Measurements from ENCODE around the gene UBIAD1. TPM values are rescaled to one million over a fixed set of nuclear protein-coding genes. Genes with fewer than 3 reads are reported as not detected.
"Not testable (repeated sequence)": the region's sequence is repeated elsewhere in the genome, so short reads cannot be mapped to it uniquely, and the experiment has no call there.

Gene UBIAD1
- total RNA-seq, 1 donor from 2014 or later = 22.7 TPM

GRCh38 chr1:11302366-11302765, 29.4 kb downstream of the UBIAD1 start:
- H3K9me3 Mint-ChIP-seq = no peaks in the 10 kb centered on the region
- no peak overlapping the region for H3K27ac Mint-ChIP-seq
- DNase-seq (ENCODE audit: low spot score) = no peak
- H3K4me3 Mint-ChIP-seq (ENCODE audit: low read depth) = no peak overlapping the region
- no peaks in the 10 kb centered on the region for H3K27me3 Mint-ChIP-seq (ENCODE audit: low read depth)
- peaks cover 2% of the 10 kb centered on the region for H3K4me1 Mint-ChIP-seq (ENCODE audit: low read depth)
- H3K36me3 Mint-ChIP-seq (ENCODE audit: low read depth) = no peaks in the 10 kb centered on the region
- intact Hi-C loops (cut with micrococcal nuclease) = no loop called here

DNA sequence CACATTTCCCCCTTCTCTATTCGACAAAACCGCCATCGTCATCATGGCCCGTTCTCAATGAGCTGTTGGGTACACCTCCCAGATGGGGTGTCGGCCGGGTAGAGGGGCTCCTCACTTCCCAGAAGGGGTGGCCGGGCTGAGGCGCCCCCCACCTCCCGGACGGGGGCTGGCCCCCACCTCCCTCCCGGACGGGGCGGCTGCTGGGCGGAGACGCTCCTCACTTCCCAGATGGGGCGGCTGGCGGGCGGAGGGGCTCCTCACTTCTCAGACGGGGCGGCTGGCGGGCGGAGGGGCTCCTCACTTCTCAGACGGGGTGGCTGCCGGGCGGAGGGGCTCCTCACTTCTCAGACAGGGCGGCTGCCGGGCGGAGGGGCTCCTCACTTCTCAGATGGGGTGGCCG, 32.5 kb downstream of the UBIAD1 start:
- H3K27me3 Mint-ChIP-seq (ENCODE audit: low read depth); intact Hi-C loops (cut with micrococcal nuclease); H3K36me3 Mint-ChIP-seq (ENCODE audit: low read depth); H3K27ac Mint-ChIP-seq; H3K4me1 Mint-ChIP-seq (ENCODE audit: low read depth); H3K4me3 Mint-ChIP-seq (ENCODE audit: low read depth); DNase-seq (ENCODE audit: low spot score); H3K9me3 Mint-ChIP-seq: not testable (repeated sequence)

DNA sequence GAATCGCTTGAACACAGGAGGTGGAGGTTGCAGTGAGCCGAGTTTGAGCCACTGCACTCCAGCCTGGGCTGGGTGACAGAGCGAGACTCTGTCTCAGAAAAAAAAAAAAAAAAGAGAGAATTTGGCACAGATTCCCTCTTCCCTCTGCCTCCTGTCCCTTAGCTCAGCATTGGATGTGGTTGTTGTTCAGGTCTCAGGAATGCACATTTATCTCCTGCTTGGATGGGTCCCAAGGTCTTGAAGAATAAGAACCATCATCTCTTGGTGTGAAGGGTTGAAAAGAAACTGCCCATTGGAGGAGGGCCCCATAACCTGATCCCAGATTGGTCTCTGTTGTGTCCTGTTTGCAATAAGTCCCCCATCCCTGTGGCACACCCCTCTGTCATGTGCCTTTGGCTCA, 34.9 kb downstream of the UBIAD1 start:
- H3K4me3 Mint-ChIP-seq (ENCODE audit: low read depth) = no peak overlapping the region
- no peak for DNase-seq (ENCODE audit: low spot score)
- H3K27me3 Mint-ChIP-seq (ENCODE audit: low read depth) = no peaks in the 10 kb centered on the region
- no peaks in the 10 kb centered on the region for H3K9me3 Mint-ChIP-seq
- H3K27ac Mint-ChIP-seq = no peak overlapping the region
- no peaks in the 10 kb centered on the region for H3K4me1 Mint-ChIP-seq (ENCODE audit: low read depth)
- no peaks in the 10 kb centered on the region for H3K36me3 Mint-ChIP-seq (ENCODE audit: low read depth)
- intact Hi-C loops (cut with micrococcal nuclease) = no loop called here

DNA sequence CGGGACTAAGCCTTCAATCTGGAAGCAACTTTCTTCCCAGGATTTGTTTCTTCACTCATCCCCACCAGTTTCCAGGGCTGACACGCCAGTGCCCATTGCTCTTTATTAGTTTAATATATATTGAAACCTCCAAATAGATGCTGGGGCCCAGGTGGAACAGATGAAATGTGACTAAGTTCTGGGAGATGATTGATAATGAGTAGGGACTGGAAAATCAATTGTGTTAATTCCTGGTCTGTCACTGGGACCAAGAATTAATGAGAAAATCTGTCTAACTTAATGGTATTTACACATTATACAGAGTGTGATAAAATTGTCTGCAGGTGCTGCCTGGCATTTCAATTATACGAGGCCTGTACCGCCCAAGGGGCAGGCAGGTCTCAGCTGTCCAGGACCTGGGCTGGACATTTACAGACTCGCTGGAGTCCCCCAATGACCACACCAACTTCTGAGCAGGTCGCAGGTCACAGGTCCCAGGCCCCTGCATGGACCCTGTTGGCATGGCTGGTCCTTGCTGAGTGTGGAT, 35.8 kb downstream of the UBIAD1 start:
- intact Hi-C loops (cut with micrococcal nuclease) = no loop called here
- H3K27me3 Mint-ChIP-seq (ENCODE audit: low read depth) = no peaks in the 10 kb centered on the region
- no peak overlapping the region for H3K4me3 Mint-ChIP-seq (ENCODE audit: low read depth)
- DNase-seq (ENCODE audit: low spot score) = no peak
- no peaks in the 10 kb centered on the region for H3K36me3 Mint-ChIP-seq (ENCODE audit: low read depth)
- H3K9me3 Mint-ChIP-seq = no peaks in the 10 kb centered on the region
- H3K4me1 Mint-ChIP-seq (ENCODE audit: low read depth) = no peaks in the 10 kb centered on the region
- no peak overlapping the region for H3K27ac Mint-ChIP-seq

- H3K27ac Mint-ChIP-seq = no peak overlapping the region
- intact Hi-C loops (cut with micrococcal nuclease) = no loop called here
- no peaks in the 10 kb centered on the region for H3K27me3 Mint-ChIP-seq (ENCODE audit: low read depth)
- H3K36me3 Mint-ChIP-seq (ENCODE audit: low read depth) = no peaks in the 10 kb centered on the region
- DNase-seq (ENCODE audit: low spot score) = no peak
- H3K4me3 Mint-ChIP-seq (ENCODE audit: low read depth) = no peak overlapping the region
- no peaks in the 10 kb centered on the region for H3K9me3 Mint-ChIP-seq
- H3K4me1 Mint-ChIP-seq (ENCODE audit: low read depth) = no peaks in the 10 kb centered on the region
Observed at GRCh38 chr1:11309385-11309784, 36.4 kb downstream of the UBIAD1 start.

- Mint-ChIP-seq H3K36me3 (ENCODE audit: low read depth) (no peaks in the 10 kb centered on the region), H3K27me3 (ENCODE audit: low read depth) (no peaks in the 10 kb centered on the region), H3K4me1 (ENCODE audit: low read depth) (no peaks in the 10 kb centered on the region), H3K9me3 (no peaks in the 10 kb centered on the region), H3K27ac (no peak overlapping the region), H3K4me3 (ENCODE audit: low read depth) (no peak overlapping the region)
- intact Hi-C loops (cut with micrococcal nuclease) = no loop called here
- no peak for DNase-seq (ENCODE audit: low spot score)
Observed at GRCh38 chr1:11311816-11312755, 39.1 kb downstream of the UBIAD1 start.

DNA sequence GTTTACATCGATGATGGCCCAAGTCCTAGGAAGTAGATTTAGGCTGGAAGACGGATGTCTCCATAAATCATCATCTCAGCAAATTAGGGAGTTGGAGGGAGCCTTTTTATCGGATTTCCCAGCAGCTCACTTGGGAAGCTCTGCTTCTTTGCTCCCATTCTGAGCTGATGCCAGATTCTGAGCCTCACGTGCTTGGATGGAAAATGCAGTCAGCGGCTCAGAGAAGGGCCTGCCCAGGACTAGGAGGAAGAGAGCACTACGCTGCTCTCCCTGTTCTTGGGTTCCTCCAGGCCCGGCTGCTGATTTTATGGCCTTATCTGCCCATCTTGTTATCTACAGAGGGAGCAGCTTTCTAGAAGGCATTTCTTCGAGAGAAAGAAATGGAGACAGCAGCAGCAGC, 42.0 kb downstream of the UBIAD1 start:
- H3K36me3 Mint-ChIP-seq (ENCODE audit: low read depth) = no peaks in the 10 kb centered on the region
- H3K27ac Mint-ChIP-seq = no peak overlapping the region
- DNase-seq (ENCODE audit: low spot score) = no peak
- H3K9me3 Mint-ChIP-seq = no peaks in the 10 kb centered on the region
- no peak overlapping the region for H3K4me3 Mint-ChIP-seq (ENCODE audit: low read depth)
- intact Hi-C loops (cut with micrococcal nuclease) = no loop called here
- no peaks in the 10 kb centered on the region for H3K27me3 Mint-ChIP-seq (ENCODE audit: low read depth)
- H3K4me1 Mint-ChIP-seq (ENCODE audit: low read depth) = peaks cover under 1% of the 10 kb centered on the region

- H3K27ac Mint-ChIP-seq = no peak overlapping the region
- intact Hi-C loops (cut with micrococcal nuclease) = no loop called here
Observed at GRCh38 chr1:11316701-11317100, 43.7 kb downstream of the UBIAD1 start.

GRCh38 chr1:11318982-11319381, 46.0 kb downstream of the UBIAD1 start:
- Mint-ChIP-seq H3K36me3 (ENCODE audit: low read depth) (no peaks in the 10 kb centered on the region), H3K4me1 (ENCODE audit: low read depth) (peaks cover 2% of the 10 kb centered on the region), H3K27ac (no peak overlapping the region), H3K9me3 (no peaks in the 10 kb centered on the region), H3K4me3 (ENCODE audit: low read depth) (no peak overlapping the region), H3K27me3 (ENCODE audit: low read depth) (no peaks in the 10 kb centered on the region)
- intact Hi-C loops (cut with micrococcal nuclease) = no loop called here
- no peak for DNase-seq (ENCODE audit: low spot score)

More at GRCh38 chr1:11316701-11317100, 43.7 kb downstream of the UBIAD1 start:
- Mint-ChIP-seq H3K4me1 (ENCODE audit: low read depth) (peaks cover 2% of the 10 kb centered on the region), H3K36me3 (ENCODE audit: low read depth) (no peaks in the 10 kb centered on the region), H3K27me3 (ENCODE audit: low read depth) (no peaks in the 10 kb centered on the region), H3K4me3 (ENCODE audit: low read depth) (no peak overlapping the region), H3K9me3 (no peaks in the 10 kb centered on the region)
- no peak for DNase-seq (ENCODE audit: low spot score)

DNA sequence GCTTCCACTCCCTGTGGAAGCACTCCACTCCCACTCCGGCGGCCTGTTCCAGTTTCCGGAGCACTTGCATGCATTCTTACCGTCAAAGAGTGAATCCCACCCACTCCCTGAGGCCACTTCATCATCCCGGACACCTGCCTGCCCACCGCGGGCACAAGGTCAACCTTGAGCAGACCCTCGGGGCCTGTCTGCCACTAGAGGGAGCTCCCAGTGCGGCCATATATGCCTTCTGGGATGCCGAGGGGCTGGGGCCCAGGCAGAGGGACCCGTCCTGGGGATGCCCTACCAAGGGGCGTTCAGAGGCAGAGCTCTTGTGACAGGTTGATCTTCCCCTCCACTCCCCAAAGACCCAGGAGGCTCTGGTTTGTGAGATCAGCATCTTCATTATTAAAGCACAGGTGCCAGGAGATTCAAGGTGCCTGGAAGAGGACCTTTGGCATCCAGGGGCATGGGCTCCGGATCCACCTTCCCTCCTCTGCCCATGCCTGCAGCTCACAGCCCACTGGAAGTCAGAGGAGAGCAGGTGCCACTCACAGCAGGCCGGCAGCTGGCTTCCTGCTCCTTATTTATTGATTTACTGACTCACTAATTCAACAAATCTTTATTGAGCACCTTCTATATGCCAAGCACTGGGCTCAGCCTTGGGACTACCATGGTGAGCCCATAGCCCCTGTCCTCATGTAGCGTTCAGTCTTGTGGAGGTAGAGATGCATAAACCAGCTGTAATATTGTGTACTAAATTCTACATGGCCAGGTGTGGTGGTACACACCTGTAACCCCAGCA, 47.3 kb downstream of the UBIAD1 start:
- intact Hi-C loops (cut with micrococcal nuclease) = no loop called here
- Mint-ChIP-seq H3K27me3 (ENCODE audit: low read depth) (no peaks in the 10 kb centered on the region), H3K4me3 (ENCODE audit: low read depth) (no peak overlapping the region), H3K4me1 (ENCODE audit: low read depth) (peaks cover 2% of the 10 kb centered on the region), H3K27ac (no peak overlapping the region), H3K36me3 (ENCODE audit: low read depth) (no peaks in the 10 kb centered on the region), H3K9me3 (no peaks in the 10 kb centered on the region)
- DNase-seq (ENCODE audit: low spot score) = peak; percentile 11

GRCh38 chr1:11321656-11322491, 48.9 kb downstream of the UBIAD1 start:
- H3K36me3 Mint-ChIP-seq (ENCODE audit: low read depth) = no peaks in the 10 kb centered on the region
- H3K4me1 Mint-ChIP-seq (ENCODE audit: low read depth) = peaks cover 2% of the 10 kb centered on the region
- no peak overlapping the region for H3K4me3 Mint-ChIP-seq (ENCODE audit: low read depth)
- intact Hi-C loops (cut with micrococcal nuclease) = no loop called here
- no peaks in the 10 kb centered on the region for H3K9me3 Mint-ChIP-seq
- H3K27ac Mint-ChIP-seq = no peak overlapping the region
- no peaks in the 10 kb centered on the region for H3K27me3 Mint-ChIP-seq (ENCODE audit: low read depth)
- no peak for DNase-seq (ENCODE audit: low spot score)

GRCh38 chr1:11324567-11325165, 51.7 kb downstream of the UBIAD1 start:
- Mint-ChIP-seq H3K4me3 (ENCODE audit: low read depth) (no peak overlapping the region), H3K4me1 (ENCODE audit: low read depth) (peaks cover 2% of the 10 kb centered on the region), H3K36me3 (ENCODE audit: low read depth) (no peaks in the 10 kb centered on the region), H3K27ac (no peak overlapping the region), H3K27me3 (ENCODE audit: low read depth) (no peaks in the 10 kb centered on the region), H3K9me3 (no peaks in the 10 kb centered on the region)
- DNase-seq (ENCODE audit: low spot score) = no peak
- intact Hi-C loops (cut with micrococcal nuclease) = no loop called here
